Measurements from ENCODE around the gene CTDP1.

- TF ChIP-seq POLR2A (IDR thresholded peaks at IDR 0.05) = no peak
- no peak for TF ChIP-seq CTCF (IDR thresholded peaks at IDR 0.05)
- TF ChIP-seq EP300 (IDR thresholded peaks at IDR 0.05) = no peak
These were observed 17.2 kb upstream of the CTDP1 start for GRCh38 chr18:79662439-79662838.

Data from tibial nerve (tissue), 4 donors.